Mesothelial cell of epicardium (in vitro differentiated cells): ENCODE data around the gene NFKBIZ. TPM values are rescaled to one million over a fixed set of nuclear protein-coding genes. Genes with fewer than 3 reads are reported as not detected.
"Not testable (repeated sequence)": the region's sequence is repeated elsewhere in the genome, so short reads cannot be mapped to it uniquely, and the experiment has no call there.

Experiments
- DNase-seq, 2 experiments: peaks; one replicate each; pipeline ENCODE4 v3.0.0; 2021; ENCODE audit warnings: low spot score in 2 of 2; ENCODE audit not compliant: unreplicated experiment in 2 of 2
- H3K27ac Mint-ChIP-seq: 2 replicates; pipeline ENCODE4 v1.8.0; 2021; ENCODE audit warnings: mixed read lengths
- H3K27me3 Mint-ChIP-seq: 2 replicates; pipeline ENCODE4 v1.8.0; 2021; ENCODE audit warnings: low read depth, mixed read lengths
- H3K36me3 Mint-ChIP-seq: 2 replicates; pipeline ENCODE4 v1.8.0; 2021; ENCODE audit warnings: mixed read lengths
- H3K4me1 Mint-ChIP-seq: 2 replicates; pipeline ENCODE4 v1.8.0; 2021; ENCODE audit warnings: mixed read lengths
- H3K4me3 Mint-ChIP-seq: 2 replicates; pipeline ENCODE4 v1.8.0; 2021; ENCODE audit warnings: mild to moderate bottlenecking, moderate library complexity, mixed read lengths
- H3K9me3 Mint-ChIP-seq: 2 replicates; pipeline ENCODE4 v1.8.0; 2021; ENCODE audit warnings: mixed read lengths
- total RNA-seq: library from RNA; stranded (reverse); gene quantifications from 3 replicates; pipeline ENCODE4 v1.2.1, GENCODE V29; 2021
- TF ChIP-seq, protein P1 (sequence below): fragments of 200-600 bp; sonication (generic); IDR thresholded peaks from one replicate; pipeline ENCODE4 v1.5.0; 2021; ENCODE audit warnings: antibody characterized with exemption; ENCODE audit not compliant: unreplicated experiment

The NFKBIZ gene
- total RNA-seq, 1 donor from 2014 or later = 142 TPM

GRCh38 chr3:101900736-101901135, 51.4 kb downstream of the NFKBIZ start:
- peaks cover 5% of the 10 kb centered on the region for H3K9me3 Mint-ChIP-seq
- no peaks in the 10 kb centered on the region for H3K36me3 Mint-ChIP-seq
- H3K4me3 Mint-ChIP-seq = no peak overlapping the region
- H3K27ac Mint-ChIP-seq = no peak overlapping the region
- H3K27me3 Mint-ChIP-seq = no peaks in the 10 kb centered on the region
- DNase-seq = no peak
- H3K4me1 Mint-ChIP-seq = peaks cover 3% of the 10 kb centered on the region
- TF ChIP-seq, protein P1, sequence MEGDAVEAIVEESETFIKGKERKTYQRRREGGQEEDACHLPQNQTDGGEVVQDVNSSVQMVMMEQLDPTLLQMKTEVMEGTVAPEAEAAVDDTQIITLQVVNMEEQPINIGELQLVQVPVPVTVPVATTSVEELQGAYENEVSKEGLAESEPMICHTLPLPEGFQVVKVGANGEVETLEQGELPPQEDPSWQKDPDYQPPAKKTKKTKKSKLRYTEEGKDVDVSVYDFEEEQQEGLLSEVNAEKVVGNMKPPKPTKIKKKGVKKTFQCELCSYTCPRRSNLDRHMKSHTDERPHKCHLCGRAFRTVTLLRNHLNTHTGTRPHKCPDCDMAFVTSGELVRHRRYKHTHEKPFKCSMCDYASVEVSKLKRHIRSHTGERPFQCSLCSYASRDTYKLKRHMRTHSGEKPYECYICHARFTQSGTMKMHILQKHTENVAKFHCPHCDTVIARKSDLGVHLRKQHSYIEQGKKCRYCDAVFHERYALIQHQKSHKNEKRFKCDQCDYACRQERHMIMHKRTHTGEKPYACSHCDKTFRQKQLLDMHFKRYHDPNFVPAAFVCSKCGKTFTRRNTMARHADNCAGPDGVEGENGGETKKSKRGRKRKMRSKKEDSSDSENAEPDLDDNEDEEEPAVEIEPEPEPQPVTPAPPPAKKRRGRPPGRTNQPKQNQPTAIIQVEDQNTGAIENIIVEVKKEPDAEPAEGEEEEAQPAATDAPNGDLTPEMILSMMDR = no peak

- Mint-ChIP-seq H3K4me3 (no peak overlapping the region), H3K36me3 (peaks cover 5% of the 10 kb centered on the region), H3K9me3 (peaks cover 7% of the 10 kb centered on the region), H3K27me3 (no peaks in the 10 kb centered on the region), H3K27ac (no peak overlapping the region), H3K4me1 (peaks cover 3% of the 10 kb centered on the region)
- no peak for DNase-seq
- TF ChIP-seq, protein P1 = no peak
These were observed 52.7 kb downstream of the NFKBIZ start for GRCh38 chr3:101902041-101902440.

DNA sequence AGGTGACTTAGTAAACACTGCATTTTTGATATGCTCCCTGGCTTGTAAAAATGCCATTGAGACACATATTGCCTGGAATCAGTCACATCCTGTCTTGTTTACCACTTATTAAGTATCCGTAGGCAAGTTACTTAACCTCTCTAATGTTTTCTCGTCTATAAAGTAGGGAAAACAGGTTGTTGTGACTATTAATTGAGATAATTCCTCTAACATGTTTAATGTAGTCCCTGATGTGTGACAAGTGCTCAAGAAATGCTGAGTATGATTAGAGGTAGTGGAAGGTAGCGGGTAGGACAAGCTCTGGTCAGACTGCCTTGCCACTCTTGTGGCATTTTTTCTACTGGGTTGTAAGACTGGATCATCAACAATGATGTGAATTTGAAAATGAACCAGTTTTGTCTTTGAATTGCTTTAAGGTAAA, 54.1 kb downstream of the NFKBIZ start:
- no peak for DNase-seq
- Mint-ChIP-seq H3K4me3 (no peak overlapping the region), H3K4me1 (peaks cover 3% of the 10 kb centered on the region), H3K27ac (no peak overlapping the region), H3K27me3 (no peaks in the 10 kb centered on the region), H3K36me3 (peaks cover 5% of the 10 kb centered on the region), H3K9me3 (peaks cover 7% of the 10 kb centered on the region)
- TF ChIP-seq, protein P1 = no peak

DNA sequence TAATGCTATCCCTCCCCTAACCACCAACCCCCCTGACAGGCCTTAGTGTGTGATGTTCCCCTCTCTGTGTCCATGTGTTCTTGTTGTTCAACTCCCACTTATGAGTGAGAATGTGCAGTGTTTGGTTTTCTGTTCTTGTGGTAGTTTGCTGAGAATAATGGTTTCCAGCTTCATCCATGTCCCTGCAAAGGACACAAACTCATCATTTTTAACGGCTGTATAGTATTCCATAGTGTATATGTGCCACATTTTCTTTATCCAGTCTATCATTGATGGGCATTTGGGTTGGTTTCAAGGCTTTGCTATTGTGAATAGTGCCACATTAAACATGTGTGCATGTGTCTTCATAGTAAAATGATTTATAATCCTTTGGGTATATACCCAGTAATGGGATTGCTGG, 56.3 kb downstream of the NFKBIZ start:
- H3K27me3 Mint-ChIP-seq = not testable (repeated sequence)

More for the DNA sequence above, 56.3 kb downstream of the NFKBIZ start:
- not testable (repeated sequence) for H3K4me1 Mint-ChIP-seq, DNase-seq, H3K4me3 Mint-ChIP-seq, H3K27ac Mint-ChIP-seq, H3K9me3 Mint-ChIP-seq, H3K36me3 Mint-ChIP-seq

Other genes starting within 250 kb of the NFKBIZ start
- 17.0 to 18.8 TPM (median 17.2 TPM) in 3 replicates for gene ZBTB11, start 172.4 kb upstream of the NFKBIZ start, total RNA-seq
- 1,307 to 1,400 TPM (median 1,389 TPM) in 3 replicates for gene RPL24, start 162.8 kb upstream of the NFKBIZ start, total RNA-seq
- 18.7 to 22.8 TPM (median 20.2 TPM) in 3 replicates for gene CEP97, start 124.9 kb upstream of the NFKBIZ start, total RNA-seq
- gene NXPE3, start 70.3 kb upstream of the NFKBIZ start, total RNA-seq = 11.6 to 12.7 TPM (median 12.7 TPM) in 3 replicates